Hindlimb muscle (tissue), 1 donor: ENCODE measurements around the gene TP53I13. TPM values are rescaled to one million over a fixed set of nuclear protein-coding genes. Genes with fewer than 3 reads are reported as not detected.

ENCODE experiments used
- DNase-seq: peaks from one replicate; pipeline ENCODE4 v3.0.0-alpha.2; 2013
- polyA plus RNA-seq: library from polyadenylated mRNA; unstranded; fragments of 120-200 nt; gene quantifications from one replicate; pipeline ENCODE4 v1.2.1, GENCODE V29; 2013; ENCODE audit not compliant: insufficient read length

TP53I13 gene
- polyA plus RNA-seq, 1 donor = 36.8 TPM

DNA sequence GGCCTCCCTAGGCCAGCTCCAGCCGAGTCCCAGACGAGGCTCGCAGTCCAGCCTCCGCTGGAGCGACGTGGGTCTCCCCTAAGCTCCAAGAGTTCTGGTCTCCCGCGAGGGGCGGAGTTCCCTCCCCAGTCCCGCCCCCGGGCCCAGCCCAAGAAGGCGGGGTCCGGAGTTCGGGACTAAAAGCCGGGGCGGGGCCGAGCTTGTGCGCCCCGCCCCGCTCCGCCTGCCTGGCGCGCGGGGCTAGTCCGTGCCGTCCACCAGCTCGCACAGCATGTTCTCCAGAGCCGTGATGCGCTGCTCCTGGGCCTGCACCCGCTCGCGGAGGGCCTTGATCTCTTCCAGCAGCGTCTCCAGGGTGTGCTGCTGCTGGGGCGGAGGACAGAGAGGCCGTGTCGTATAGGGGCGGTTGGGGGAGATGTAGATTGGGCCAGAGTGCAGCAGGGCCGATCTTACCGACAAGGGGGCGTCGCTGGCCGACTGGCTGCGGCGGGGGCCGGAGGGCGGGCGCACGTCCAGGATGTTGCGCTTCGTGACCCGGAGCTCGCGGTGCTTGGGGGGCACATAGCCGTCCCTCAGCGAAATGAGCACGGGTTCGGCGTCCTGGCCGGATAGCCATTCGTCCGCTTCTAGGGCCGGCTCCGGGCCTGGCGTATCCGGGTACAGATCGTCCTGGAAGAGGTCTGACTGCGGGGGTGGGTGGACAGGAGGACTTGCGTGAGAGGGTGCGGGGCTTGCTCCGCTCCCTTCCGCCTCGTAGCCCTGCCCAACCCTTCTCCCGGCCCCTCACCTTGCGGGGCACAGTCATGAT lies 47.2 kb downstream of the TP53I13 start:
- DNase-seq = peak; percentile 91

GRCh38 chr17:29616300-29617048 lies 48.0 kb downstream of the TP53I13 start:
- DNase-seq = no peak

DNA sequence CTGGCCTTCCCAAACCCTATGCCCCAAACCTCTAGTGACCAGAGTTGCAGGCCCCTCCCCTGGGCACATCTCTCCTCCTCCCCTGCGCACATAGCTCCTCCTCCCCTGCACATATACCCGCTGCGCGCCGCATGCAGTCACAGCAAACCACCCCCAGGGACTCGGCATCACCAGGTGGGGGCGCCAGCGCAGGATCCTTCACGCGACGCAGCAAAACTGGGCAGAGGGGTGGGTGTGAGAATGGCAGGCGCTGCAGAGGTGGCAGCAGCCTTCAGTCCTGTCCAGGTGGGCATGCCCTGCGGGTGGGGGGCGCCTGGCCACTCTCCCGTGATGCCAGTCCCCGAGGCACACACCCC lies 48.6 kb downstream of the TP53I13 start:
- DNase-seq = no peak

DNA sequence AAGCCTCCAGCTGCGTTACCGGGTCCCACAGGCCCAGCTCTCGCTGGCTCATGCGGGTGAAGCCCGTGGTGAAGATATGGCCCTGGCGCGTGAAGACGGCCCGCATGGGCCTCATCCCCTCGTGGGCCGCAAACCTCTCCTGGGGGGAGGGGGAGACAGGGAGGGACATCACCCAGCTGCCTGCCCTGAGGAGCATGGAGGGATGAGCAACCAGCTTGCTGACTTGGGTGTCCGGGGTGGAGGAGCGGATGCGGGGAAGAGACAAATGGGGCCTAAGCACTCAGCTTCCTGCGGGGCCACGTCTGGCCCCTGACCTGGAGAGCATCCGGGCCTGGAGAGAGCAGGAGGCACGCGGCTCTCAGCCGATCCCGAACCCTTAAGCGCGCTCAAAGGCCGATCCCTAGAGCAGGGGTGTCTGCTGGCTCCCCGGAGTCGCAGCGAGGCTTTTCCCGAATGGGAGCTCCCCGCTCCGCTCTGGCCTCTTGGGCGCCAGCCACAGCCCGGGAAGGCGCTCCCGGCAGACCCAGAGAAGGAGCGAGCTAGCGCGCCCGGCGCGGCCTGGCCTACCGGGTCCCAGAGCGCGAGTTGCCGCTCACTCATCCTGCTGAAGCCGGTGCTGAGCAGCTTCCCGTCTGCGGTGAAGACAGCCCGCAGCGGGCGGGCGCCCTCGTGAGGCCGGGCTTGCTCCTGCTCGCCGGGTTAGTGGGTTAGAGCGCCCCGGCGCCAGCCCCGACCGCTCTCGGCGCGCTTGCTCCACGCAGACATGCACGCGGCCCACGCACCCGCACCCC lies 49.2 kb downstream of the TP53I13 start:
- peak; percentile 63 for DNase-seq

GRCh38 chr17:29618272-29619065 lies 50.0 kb downstream of the TP53I13 start:
- no peak for DNase-seq

DNA sequence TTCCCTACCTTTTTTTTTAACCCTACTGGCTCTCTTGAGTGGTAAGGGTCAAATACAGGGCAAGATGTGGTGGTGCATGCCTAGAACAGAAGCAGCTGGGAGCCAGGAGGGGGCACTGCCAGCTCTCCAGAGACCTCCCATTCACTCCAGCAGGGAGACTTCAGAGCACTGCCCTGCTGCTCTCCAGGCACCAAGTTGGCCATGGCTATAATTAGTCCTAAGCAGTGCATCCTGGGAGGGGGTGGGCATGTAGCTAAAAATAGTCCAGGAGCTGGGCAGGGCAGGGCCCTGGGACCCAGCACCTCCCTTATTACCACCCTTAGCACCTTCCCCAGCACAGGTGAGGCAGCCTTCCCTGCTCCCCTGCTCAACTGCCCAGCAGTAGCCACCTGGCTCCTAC lies 50.8 kb downstream of the TP53I13 start:
- no peak for DNase-seq

DNA sequence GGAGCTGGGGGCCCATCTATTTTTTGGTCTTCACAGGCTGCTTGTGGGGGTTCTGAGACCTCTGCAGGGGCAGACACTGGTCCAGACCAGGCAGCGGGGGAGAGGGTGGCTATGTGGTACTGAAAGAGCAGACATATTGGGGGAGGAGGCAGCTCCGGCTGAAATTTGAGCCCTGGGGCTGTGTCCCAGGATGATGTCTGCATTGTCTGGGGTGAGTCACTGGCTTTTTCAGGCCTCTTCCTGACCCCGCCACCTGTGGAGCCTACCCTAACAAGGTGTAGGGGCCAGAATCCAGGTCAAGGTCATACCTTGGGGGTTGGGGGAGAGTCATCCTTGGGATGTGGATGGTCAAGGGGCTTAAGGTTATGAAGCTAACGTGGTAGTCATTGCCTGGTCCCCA lies 51.8 kb downstream of the TP53I13 start:
- no peak for DNase-seq

GRCh38 chr17:29620779-29621500 lies 52.4 kb downstream of the TP53I13 start:
- no peak for DNase-seq

- no peak for DNase-seq
These were observed 53.3 kb downstream of the TP53I13 start for GRCh38 chr17:29621751-29622194.

Other genes with a start within 250 kb of the TP53I13 start
- 29.9 TPM for gene TAOK1, start 178.3 kb upstream of the TP53I13 start, polyA plus RNA-seq
- 5.1 TPM for gene ABHD15, start 1.7 kb upstream of the TP53I13 start, polyA plus RNA-seq
- 30.0 TPM for gene GIT1, start 20.9 kb downstream of the TP53I13 start, polyA plus RNA-seq
- 18.4 TPM for gene ANKRD13B, start 24.4 kb downstream of the TP53I13 start, polyA plus RNA-seq
- 99.3 TPM for gene CORO6, start 54.2 kb downstream of the TP53I13 start, polyA plus RNA-seq